Erythroblast (primary cell): ENCODE results near the gene PCLAF.

Experiments used
- GATA1 ChIP-seq: IDR thresholded peaks from 2 replicates; pipeline ENCODE4 v1.6.1; 2011; ENCODE audit warnings: low read depth, mild to moderate bottlenecking, control low read depth, low read length, moderate library complexity
- POLR2A ChIP-seq: IDR thresholded peaks from 2 replicates; pipeline ENCODE4 v1.6.1; 2011; ENCODE audit warnings: mild to moderate bottlenecking, low read length

DNA sequence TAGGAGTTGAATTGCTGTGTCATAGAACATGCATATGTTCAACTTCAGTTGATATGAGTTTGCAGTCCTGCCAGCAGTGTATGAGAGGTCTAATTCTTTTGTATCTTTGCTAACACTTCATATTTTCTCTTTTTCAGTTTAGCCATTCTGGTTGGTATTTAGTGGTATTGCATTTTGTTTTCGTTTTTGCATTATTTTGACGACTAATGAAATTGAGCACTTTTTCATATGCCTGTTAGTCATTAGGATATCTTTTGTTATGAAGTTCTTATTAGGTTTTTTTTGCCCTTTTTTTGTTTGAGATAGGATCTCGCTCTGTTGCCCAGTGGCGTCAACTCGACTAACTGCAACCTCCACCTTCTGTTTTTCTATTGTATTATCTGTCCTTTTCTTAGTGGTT, 15.5 kb upstream of the PCLAF start:
- no peak for TF ChIP-seq POLR2A
- no peak for TF ChIP-seq GATA1
